WTC11 (cell line): ENCODE measurements around the gene TMEM9. TPM values are rescaled to one million over a fixed set of nuclear protein-coding genes. Genes with fewer than 3 reads are reported as not detected.
"Not testable (repeated sequence)": the region's sequence is repeated elsewhere in the genome, so short reads cannot be mapped to it uniquely, and the experiment has no call there.

Source experiments
- ATAC-seq: fragments of 200-7000 bp; cut with Tn5 transposase; 2 replicates; pipeline ENCODE4 v1.10.0; 2021; ENCODE audit warnings: mild to moderate bottlenecking, moderate library complexity
- CTCF ChIA-PET: fragments of 300-600 bp; sonication (Branson Sonifier 250); formaldehyde crosslinking; loops from one replicate; lab custom pipeline; 2021; ENCODE audit warnings: antibody characterized with exemption; lab: Charles Lee
- POLR2A ChIA-PET: fragments of 350-600 bp; sonication (Branson Sonifier 250); formaldehyde crosslinking; loops from one replicate; lab custom pipeline; 2021; ENCODE audit warnings: antibody characterized with exemption; lab: Charles Lee
- DNase-seq: peaks from one replicate; pipeline ENCODE4 v3.0.0; 2021; ENCODE audit warnings: low spot score
- H3K27ac Mint-ChIP-seq: 2 replicates; pipeline ENCODE4 v1.8.0; 2021; ENCODE audit warnings: mixed read lengths
- H3K27me3 Mint-ChIP-seq: 2 replicates; pipeline ENCODE4 v1.8.0; 2021; ENCODE audit warnings: low read depth, mild to moderate bottlenecking, moderate library complexity, mixed read lengths
- H3K36me3 Mint-ChIP-seq: 2 replicates; pipeline ENCODE4 v1.8.0; 2021; ENCODE audit warnings: mixed read lengths
- H3K4me1 Mint-ChIP-seq: 2 replicates; pipeline ENCODE4 v1.8.0; 2022; ENCODE audit warnings: mixed read lengths
- H3K4me3 Mint-ChIP-seq: 2 replicates; pipeline ENCODE4 v1.8.0; 2021; ENCODE audit warnings: mild to moderate bottlenecking, moderate library complexity, mixed read lengths
- H3K9me3 Mint-ChIP-seq: 2 replicates; pipeline ENCODE4 v1.8.0; 2021; ENCODE audit warnings: mixed read lengths
- CREM ChIP-seq: sonication (generic); formaldehyde crosslinking; IDR thresholded peaks from 2 replicates; pipeline ENCODE4 v1.8.1; 2022; ENCODE audit warnings: mild to moderate bottlenecking, missing genetic modification reagents, moderate library complexity
- ETV6 ChIP-seq: sonication (generic); formaldehyde crosslinking; IDR thresholded peaks from 2 replicates; pipeline ENCODE4 v1.8.1; 2022; ENCODE audit warnings: mild to moderate bottlenecking, missing genetic modification reagents
- GRHL2 ChIP-seq: fragments of 250-450 bp; sonication (Bioruptor Pico); IDR thresholded peaks from 2 replicates; pipeline ENCODE4 v1.8.0; 2022; ENCODE audit warnings: mild to moderate bottlenecking, moderate library complexity; ENCODE audit not compliant: insufficient replicate concordance, severe bottlenecking
- MYBL2 ChIP-seq: sonication (generic); formaldehyde crosslinking; IDR thresholded peaks from 2 replicates; pipeline ENCODE4 v1.8.1; 2023; ENCODE audit warnings: mild to moderate bottlenecking, moderate library complexity, missing genetic modification reagents
- TCF7 ChIP-seq: sonication (generic); formaldehyde crosslinking; IDR thresholded peaks from 2 replicates; pipeline ENCODE4 v1.8.0; 2022; ENCODE audit warnings: mild to moderate bottlenecking, low read depth, missing genetic modification reagents, moderate library complexity
- TP53 ChIP-seq: sonication (generic); formaldehyde crosslinking; IDR thresholded peaks from 2 replicates; pipeline ENCODE4 v1.8.1; 2023; ENCODE audit warnings: mild to moderate bottlenecking, missing genetic modification reagents
- ZBTB21 ChIP-seq: sonication (generic); formaldehyde crosslinking; IDR thresholded peaks from 2 replicates; pipeline ENCODE4 v1.8.1; 2023; ENCODE audit warnings: mild to moderate bottlenecking, missing genetic modification reagents, borderline replicate concordance
- ZNF232 ChIP-seq: sonication (generic); formaldehyde crosslinking; IDR thresholded peaks from 2 replicates; pipeline ENCODE4 v1.8.0; 2022; ENCODE audit warnings: mild to moderate bottlenecking, missing genetic modification reagents
- total RNA-seq: library from RNA; stranded (reverse); gene quantifications from 3 replicates; pipeline ENCODE4 v1.2.3, GENCODE V29; 2021
- TF ChIP-seq, protein P1 (sequence below): sonication (generic); formaldehyde crosslinking; IDR thresholded peaks from 2 replicates; pipeline ENCODE4 v1.8.0; 2023; ENCODE audit warnings: missing genetic modification reagents, mild to moderate bottlenecking, borderline replicate concordance
- TF ChIP-seq, protein P2 (sequence below): sonication (generic); formaldehyde crosslinking; IDR thresholded peaks from 2 replicates; pipeline ENCODE4 v1.8.1; 2023; ENCODE audit warnings: mild to moderate bottlenecking, missing genetic modification reagents, moderate library complexity
- TF ChIP-seq, protein P3 (sequence below): sonication (generic); formaldehyde crosslinking; IDR thresholded peaks from 2 replicates; pipeline ENCODE4 v1.8.1; 2022; ENCODE audit warnings: mild to moderate bottlenecking, missing genetic modification reagents, moderate library complexity, borderline replicate concordance
- TF ChIP-seq, protein P4 (sequence below): sonication (generic); formaldehyde crosslinking; IDR thresholded peaks from 2 replicates; pipeline ENCODE4 v1.8.1; 2023; ENCODE audit warnings: mild to moderate bottlenecking, missing genetic modification reagents, moderate library complexity
- TF ChIP-seq, protein P5 (sequence below): sonication (generic); formaldehyde crosslinking; conservative IDR thresholded peaks from 2 replicates; pipeline ENCODE4 v1.8.1; 2023; ENCODE audit warnings: mild to moderate bottlenecking, low read depth, missing genetic modification reagents, moderate library complexity
- TF ChIP-seq, protein P6 (sequence below): sonication (generic); formaldehyde crosslinking; IDR thresholded peaks from 2 replicates; pipeline ENCODE4 v1.8.1; 2022; ENCODE audit warnings: missing genetic modification reagents, borderline replicate concordance
- TF ChIP-seq, protein P7 (sequence below): sonication (generic); formaldehyde crosslinking; IDR thresholded peaks from 2 replicates; pipeline ENCODE4 v1.8.1; 2023; ENCODE audit warnings: mild to moderate bottlenecking, moderate library complexity, missing genetic modification reagents
- TF ChIP-seq, protein P8 (sequence below): sonication (generic); formaldehyde crosslinking; IDR thresholded peaks from 2 replicates; pipeline ENCODE4 v1.8.0; 2022; ENCODE audit warnings: mild to moderate bottlenecking, missing genetic modification reagents

TMEM9 gene
- total RNA-seq, 1 experiment from 2014 or later, result 97.5 TPM

DNA sequence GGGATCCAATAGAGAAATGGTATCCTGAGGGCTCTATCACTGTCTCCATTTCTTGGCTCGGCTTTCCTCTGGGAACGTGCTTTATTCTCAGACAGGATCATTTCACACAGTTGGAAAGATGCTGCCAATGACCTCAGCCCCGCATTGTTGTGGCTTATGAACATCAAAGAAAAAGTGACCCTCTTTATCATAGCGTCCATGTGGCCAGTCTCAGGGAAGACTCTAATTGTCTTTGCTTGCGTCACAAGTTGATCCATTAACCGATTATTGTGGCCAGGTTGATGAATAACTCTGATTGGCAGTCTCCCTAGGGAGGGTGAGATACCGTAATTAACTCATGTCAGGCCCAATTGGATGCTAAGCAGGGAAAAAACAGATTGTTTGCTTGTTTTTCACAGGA is 10.4 kb upstream of the TMEM9 start (continued):
- TF ChIP-seq, protein P1, sequence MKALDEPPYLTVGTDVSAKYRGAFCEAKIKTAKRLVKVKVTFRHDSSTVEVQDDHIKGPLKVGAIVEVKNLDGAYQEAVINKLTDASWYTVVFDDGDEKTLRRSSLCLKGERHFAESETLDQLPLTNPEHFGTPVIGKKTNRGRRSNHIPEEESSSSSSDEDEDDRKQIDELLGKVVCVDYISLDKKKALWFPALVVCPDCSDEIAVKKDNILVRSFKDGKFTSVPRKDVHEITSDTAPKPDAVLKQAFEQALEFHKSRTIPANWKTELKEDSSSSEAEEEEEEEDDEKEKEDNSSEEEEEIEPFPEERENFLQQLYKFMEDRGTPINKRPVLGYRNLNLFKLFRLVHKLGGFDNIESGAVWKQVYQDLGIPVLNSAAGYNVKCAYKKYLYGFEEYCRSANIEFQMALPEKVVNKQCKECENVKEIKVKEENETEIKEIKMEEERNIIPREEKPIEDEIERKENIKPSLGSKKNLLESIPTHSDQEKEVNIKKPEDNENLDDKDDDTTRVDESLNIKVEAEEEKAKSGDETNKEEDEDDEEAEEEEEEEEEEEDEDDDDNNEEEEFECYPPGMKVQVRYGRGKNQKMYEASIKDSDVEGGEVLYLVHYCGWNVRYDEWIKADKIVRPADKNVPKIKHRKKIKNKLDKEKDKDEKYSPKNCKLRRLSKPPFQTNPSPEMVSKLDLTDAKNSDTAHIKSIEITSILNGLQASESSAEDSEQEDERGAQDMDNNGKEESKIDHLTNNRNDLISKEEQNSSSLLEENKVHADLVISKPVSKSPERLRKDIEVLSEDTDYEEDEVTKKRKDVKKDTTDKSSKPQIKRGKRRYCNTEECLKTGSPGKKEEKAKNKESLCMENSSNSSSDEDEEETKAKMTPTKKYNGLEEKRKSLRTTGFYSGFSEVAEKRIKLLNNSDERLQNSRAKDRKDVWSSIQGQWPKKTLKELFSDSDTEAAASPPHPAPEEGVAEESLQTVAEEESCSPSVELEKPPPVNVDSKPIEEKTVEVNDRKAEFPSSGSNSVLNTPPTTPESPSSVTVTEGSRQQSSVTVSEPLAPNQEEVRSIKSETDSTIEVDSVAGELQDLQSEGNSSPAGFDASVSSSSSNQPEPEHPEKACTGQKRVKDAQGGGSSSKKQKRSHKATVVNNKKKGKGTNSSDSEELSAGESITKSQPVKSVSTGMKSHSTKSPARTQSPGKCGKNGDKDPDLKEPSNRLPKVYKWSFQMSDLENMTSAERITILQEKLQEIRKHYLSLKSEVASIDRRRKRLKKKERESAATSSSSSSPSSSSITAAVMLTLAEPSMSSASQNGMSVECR (CRISPR knock-in tag), result no peak

DNA sequence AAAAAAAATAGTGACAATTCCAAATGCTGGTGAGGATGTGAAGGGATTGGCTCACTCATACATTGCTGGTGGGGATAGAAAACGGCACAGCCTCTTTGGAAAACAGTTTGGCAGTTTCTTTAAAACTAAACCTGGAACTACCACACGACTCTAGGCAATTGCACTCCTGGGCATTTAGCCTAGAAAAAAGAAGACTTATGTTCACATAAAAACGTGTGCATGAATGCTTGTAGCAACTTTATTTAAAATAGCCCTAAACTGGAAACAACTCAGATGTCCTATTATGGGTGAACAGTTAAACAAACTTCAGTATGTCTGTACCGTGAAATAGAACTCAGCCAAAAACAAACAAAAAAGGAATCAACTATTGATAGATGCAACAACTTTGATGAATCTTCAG is 9.4 kb upstream of the TMEM9 start:
- ATAC-seq (no peak), DNase-seq (no peak)
- no peaks in the 10 kb centered on the region; the same call in 1 of the 2 replicates for H3K4me1 Mint-ChIP-seq
- no peak overlapping the region for H3K4me3 Mint-ChIP-seq
- H3K27me3 Mint-ChIP-seq, result peaks cover 4% of the 10 kb centered on the region
- no peaks in the 10 kb centered on the region for H3K36me3 Mint-ChIP-seq
- CTCF ChIA-PET, result no interaction called here
- no peaks in the 10 kb centered on the region for H3K9me3 Mint-ChIP-seq
- POLR2A ChIA-PET, result no interaction called here
- TF ChIP-seq, protein P2, sequence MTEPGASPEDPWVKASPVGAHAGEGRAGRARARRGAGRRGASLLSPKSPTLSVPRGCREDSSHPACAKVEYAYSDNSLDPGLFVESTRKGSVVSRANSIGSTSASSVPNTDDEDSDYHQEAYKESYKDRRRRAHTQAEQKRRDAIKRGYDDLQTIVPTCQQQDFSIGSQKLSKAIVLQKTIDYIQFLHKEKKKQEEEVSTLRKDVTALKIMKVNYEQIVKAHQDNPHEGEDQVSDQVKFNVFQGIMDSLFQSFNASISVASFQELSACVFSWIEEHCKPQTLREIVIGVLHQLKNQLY (CRISPR knock-in tag), result no peak
- TF ChIP-seq, protein P3, sequence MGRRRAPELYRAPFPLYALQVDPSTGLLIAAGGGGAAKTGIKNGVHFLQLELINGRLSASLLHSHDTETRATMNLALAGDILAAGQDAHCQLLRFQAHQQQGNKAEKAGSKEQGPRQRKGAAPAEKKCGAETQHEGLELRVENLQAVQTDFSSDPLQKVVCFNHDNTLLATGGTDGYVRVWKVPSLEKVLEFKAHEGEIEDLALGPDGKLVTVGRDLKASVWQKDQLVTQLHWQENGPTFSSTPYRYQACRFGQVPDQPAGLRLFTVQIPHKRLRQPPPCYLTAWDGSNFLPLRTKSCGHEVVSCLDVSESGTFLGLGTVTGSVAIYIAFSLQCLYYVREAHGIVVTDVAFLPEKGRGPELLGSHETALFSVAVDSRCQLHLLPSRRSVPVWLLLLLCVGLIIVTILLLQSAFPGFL, result no peak
- TF ChIP-seq TP53 (CRISPR knock-in tag) (no peak), ZBTB21 (CRISPR knock-in tag) (no peak), TCF7 (no peak), CREM (CRISPR knock-in tag) (no peak), ETV6 (CRISPR knock-in tag) (no peak), GRHL2 (no peak), ZNF232 (CRISPR knock-in tag) (no peak), MYBL2 (CRISPR knock-in tag) (no peak)
- TF ChIP-seq, protein P4, sequence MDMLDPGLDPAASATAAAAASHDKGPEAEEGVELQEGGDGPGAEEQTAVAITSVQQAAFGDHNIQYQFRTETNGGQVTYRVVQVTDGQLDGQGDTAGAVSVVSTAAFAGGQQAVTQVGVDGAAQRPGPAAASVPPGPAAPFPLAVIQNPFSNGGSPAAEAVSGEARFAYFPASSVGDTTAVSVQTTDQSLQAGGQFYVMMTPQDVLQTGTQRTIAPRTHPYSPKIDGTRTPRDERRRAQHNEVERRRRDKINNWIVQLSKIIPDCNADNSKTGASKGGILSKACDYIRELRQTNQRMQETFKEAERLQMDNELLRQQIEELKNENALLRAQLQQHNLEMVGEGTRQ (CRISPR knock-in tag), result no peak
- TF ChIP-seq, protein P5, sequence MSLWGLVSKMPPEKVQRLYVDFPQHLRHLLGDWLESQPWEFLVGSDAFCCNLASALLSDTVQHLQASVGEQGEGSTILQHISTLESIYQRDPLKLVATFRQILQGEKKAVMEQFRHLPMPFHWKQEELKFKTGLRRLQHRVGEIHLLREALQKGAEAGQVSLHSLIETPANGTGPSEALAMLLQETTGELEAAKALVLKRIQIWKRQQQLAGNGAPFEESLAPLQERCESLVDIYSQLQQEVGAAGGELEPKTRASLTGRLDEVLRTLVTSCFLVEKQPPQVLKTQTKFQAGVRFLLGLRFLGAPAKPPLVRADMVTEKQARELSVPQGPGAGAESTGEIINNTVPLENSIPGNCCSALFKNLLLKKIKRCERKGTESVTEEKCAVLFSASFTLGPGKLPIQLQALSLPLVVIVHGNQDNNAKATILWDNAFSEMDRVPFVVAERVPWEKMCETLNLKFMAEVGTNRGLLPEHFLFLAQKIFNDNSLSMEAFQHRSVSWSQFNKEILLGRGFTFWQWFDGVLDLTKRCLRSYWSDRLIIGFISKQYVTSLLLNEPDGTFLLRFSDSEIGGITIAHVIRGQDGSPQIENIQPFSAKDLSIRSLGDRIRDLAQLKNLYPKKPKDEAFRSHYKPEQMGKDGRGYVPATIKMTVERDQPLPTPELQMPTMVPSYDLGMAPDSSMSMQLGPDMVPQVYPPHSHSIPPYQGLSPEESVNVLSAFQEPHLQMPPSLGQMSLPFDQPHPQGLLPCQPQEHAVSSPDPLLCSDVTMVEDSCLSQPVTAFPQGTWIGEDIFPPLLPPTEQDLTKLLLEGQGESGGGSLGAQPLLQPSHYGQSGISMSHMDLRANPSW (CRISPR knock-in tag), result no peak
- TF ChIP-seq, protein P6, sequence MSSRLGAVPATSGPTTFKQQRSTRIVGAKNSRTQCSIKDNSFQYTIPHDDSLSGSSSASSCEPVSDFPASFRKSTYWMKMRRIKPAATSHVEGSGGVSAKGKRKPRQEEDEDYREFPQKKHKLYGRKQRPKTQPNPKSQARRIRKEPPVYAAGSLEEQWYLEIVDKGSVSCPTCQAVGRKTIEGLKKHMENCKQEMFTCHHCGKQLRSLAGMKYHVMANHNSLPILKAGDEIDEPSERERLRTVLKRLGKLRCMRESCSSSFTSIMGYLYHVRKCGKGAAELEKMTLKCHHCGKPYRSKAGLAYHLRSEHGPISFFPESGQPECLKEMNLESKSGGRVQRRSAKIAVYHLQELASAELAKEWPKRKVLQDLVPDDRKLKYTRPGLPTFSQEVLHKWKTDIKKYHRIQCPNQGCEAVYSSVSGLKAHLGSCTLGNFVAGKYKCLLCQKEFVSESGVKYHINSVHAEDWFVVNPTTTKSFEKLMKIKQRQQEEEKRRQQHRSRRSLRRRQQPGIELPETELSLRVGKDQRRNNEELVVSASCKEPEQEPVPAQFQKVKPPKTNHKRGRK (CRISPR knock-in tag), result no peak
- TF ChIP-seq, protein P7, sequence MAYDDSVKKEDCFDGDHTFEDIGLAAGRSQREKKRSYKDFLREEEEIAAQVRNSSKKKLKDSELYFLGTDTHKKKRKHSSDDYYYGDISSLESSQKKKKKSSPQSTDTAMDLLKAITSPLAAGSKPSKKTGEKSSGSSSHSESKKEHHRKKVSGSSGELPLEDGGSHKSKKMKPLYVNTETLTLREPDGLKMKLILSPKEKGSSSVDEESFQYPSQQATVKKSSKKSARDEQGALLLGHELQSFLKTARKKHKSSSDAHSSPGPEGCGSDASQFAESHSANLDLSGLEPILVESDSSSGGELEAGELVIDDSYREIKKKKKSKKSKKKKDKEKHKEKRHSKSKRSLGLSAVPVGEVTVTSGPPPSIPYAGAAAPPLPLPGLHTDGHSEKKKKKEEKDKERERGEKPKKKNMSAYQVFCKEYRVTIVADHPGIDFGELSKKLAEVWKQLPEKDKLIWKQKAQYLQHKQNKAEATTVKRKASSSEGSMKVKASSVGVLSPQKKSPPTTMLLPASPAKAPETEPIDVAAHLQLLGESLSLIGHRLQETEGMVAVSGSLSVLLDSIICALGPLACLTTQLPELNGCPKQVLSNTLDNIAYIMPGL (CRISPR knock-in tag), result no peak
- TF ChIP-seq, protein P8, sequence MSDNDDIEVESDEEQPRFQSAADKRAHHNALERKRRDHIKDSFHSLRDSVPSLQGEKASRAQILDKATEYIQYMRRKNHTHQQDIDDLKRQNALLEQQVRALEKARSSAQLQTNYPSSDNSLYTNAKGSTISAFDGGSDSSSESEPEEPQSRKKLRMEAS, result no peak
- H3K27ac Mint-ChIP-seq, result no peak overlapping the region

DNA sequence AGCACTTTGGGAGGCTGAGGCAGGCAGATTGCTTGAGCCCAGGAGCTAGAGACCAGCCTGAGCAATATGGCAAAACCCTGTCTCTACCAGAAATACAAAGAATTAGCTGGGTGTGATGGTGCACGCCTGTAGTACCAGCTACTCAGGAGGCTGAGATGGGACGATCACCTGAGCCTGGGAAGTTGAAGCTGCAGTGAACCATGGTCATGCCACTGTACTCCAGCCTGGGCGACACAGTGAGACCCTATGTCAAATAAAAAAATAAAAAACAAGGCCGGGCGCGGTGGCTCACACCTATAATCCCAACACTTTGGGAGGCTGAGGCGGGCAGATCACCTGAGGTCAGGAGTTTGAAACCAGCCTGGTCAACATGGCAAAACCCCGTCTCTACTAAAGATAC is 8.8 kb upstream of the TMEM9 start:
- POLR2A ChIA-PET, H3K36me3 Mint-ChIP-seq, ATAC-seq, H3K9me3 Mint-ChIP-seq, H3K27me3 Mint-ChIP-seq, H3K27ac Mint-ChIP-seq, H3K4me1 Mint-ChIP-seq, H3K4me3 Mint-ChIP-seq, DNase-seq: not testable (repeated sequence)
- CTCF ChIA-PET, result interaction anchor here (1.3 kb wide), 1 partner anchor 22 kb away, joined by 3 read pairs; no protein-coding TSS in a partner anchor
